SJSA1 (cell line): ENCODE data around the gene YIPF5. TPM values are rescaled to one million over a fixed set of nuclear protein-coding genes. Genes with fewer than 3 reads are reported as not detected.

Experiments
- DNase-seq, 2 experiments: peaks; one replicate each; pipeline ENCODE4 v3.0.0-alpha.2; 2015 to 2020; ENCODE audit warnings: low spot score in 2 of 2, low read depth in 1 of 2
- H3K27ac ChIP-seq: fragments of 250-450 bp; sonication (Bioruptor Pico); 2 replicates; pipeline ENCODE4 v1.5.1; 2020; ENCODE audit warnings: mild to moderate bottlenecking, moderate library complexity
- H3K27me3 ChIP-seq: fragments of 250-450 bp; sonication (Bioruptor Pico); replicated peaks from 2 replicates; pipeline ENCODE4 v1.5.1; 2020; ENCODE audit warnings: mild to moderate bottlenecking, moderate library complexity
- H3K36me3 ChIP-seq: fragments of 250-450 bp; sonication (Bioruptor Pico); 2 replicates; pipeline ENCODE4 v1.5.1; 2020; ENCODE audit warnings: mild to moderate bottlenecking
- H3K4me1 ChIP-seq: fragments of 250-450 bp; sonication (Bioruptor Pico); replicated peaks from 2 replicates; pipeline ENCODE4 v1.6.1; 2021; ENCODE audit warnings: mild to moderate bottlenecking
- H3K4me3 ChIP-seq: fragments of 250-450 bp; sonication (Bioruptor Pico); 2 replicates; pipeline ENCODE4 v1.5.1; 2020; ENCODE audit warnings: mild to moderate bottlenecking
- H3K9me3 ChIP-seq: fragments of 250-450 bp; sonication (Bioruptor Pico); replicated peaks from 2 replicates; pipeline ENCODE4 v1.5.1; 2020; ENCODE audit warnings: mild to moderate bottlenecking
- total RNA-seq: library from RNA; depleted of rRNA; stranded (reverse); fragments of >200 nt; shearing (Covaris generic); gene quantifications from 2 replicates; pipeline ENCODE4 v1.2.3, GENCODE V29; 2014; rRNA removed

Gene YIPF5
- 117 and 121 TPM in 2 replicates for total RNA-seq

DNA sequence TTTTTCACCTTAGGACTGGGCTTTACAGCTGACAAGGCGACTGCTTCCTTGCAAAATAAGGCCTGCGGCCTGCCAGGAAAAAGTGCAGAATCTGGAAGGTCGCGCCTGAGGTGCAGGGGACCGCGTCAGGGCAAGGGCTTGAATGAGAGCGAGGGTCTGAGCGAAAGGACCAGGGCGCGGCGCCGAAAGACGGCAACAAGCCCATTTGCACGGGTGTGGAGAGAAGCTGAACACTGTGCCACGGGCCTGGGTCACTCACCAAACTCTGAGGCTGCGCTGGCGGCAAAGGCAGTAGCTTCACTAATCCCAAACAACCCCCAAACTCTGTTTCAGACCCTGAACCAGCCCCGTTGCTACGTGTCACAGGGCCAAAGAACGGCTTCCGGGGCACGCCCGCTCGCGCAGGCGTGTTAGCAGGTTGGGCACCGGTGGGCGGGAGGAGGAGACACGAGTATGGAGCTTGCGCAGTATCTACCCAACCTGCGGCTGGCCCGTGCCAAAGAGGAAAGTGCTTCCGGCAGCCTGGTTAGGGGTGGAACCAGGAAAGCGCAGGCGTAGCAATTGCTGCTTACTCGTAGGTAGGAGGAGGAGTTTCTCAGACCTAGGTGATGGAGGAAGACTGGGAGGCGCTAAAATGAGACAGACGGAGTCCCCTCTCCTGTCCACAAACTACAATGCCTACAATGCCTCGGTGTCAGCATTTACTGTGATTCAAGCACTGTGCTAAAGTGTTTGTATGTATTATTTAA lies at the start of gene YIPF5, which contains the start of gene KCTD16:
YIPF5 (minus strand) TSS at position 384 of the 749 bp plus-strand sequence. CDS start 704 bp downstream, outside the sequence.
KCTD16 (plus strand) TSS at position 598 of the 749 bp plus-strand sequence.
- Histone ChIP-seq H3K36me3 (peaks cover 43% of the 10 kb centered on the region), H3K4me1 (peaks cover 17% of the 10 kb centered on the region), H3K9me3 (no peaks in the 10 kb centered on the region), H3K4me3 (peak within 1 kb of the TSS; percentile 69), H3K27me3 (no peaks in the 10 kb centered on the region), H3K27ac (peak within 1 kb of the TSS; percentile 68)
- peak; percentile 95 to 98 for DNase-seq

DNA sequence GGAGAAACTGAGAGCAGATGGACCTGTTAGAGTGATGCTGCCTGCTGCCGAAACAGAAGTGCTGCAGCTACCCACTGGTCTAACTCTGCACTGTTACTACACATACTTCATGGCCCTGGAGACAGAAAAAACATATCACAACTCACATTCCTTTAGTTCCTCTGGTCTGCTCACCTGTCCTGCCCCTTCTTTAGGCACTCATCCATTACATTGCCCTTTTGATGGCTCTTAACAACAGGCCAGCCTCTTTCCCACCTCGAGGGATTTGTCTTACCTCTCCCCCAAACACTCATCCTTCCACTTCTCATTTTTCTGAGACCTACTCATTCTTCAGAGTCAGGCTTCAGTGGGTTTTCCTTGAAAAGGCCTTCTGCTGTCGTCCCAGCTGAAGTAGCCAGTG lies 49.4 kb upstream of the YIPF5 start:
- Histone ChIP-seq H3K36me3 (no peaks in the 10 kb centered on the region), H3K27me3 (peaks cover 12% of the 10 kb centered on the region), H3K4me1 (no peaks in the 10 kb centered on the region), H3K9me3 (no peaks in the 10 kb centered on the region), H3K4me3 (no peak overlapping the region), H3K27ac (no peak overlapping the region)
- no peak for DNase-seq

DNA sequence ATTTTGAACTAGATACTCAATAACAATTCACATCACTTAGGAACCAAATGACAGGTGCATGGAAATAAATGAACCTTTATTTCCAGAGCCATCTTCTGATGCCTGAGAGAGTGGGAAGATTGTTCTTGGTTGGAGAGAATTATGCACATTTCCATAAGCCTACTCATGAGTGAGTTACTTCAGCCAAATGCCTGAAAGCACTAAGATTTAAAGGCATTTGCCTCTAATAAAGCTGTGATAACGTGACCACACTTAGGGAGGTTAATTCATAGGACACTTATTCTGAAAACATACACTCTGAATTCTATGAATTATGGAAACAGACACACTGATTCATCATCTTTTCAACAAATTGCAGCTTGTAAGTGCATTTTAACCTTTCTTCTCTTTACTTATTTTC lies 40.2 kb upstream of the YIPF5 start:
- Histone ChIP-seq H3K9me3 (no peaks in the 10 kb centered on the region), H3K27me3 (peaks cover 70% of the 10 kb centered on the region), H3K36me3 (no peaks in the 10 kb centered on the region), H3K27ac (no peak overlapping the region), H3K4me1 (no peaks in the 10 kb centered on the region), H3K4me3 (no peak overlapping the region)
- no peak for DNase-seq

DNA sequence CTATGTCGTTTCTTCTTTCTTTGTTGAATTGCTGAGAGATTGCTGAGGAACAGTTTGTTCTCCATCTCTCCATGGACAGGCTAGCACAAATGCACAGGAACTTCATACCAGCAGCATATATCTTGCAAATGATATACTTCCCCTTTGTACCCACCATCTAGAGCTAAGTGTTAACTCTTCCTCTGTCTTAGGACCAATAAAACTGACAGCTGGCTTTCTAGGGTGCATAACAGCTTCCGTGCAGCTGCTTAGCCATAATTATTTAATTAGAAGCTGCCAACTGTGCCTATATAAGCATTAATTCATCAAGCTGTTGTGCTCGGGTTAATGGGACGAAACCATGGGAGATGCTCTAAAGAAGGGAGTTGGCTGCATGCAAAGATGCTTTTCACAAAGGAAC lies 38.9 kb upstream of the YIPF5 start:
- H3K4me3 ChIP-seq, result no peak overlapping the region
- peaks cover 77% of the 10 kb centered on the region for H3K27me3 ChIP-seq
- DNase-seq, result no peak

DNA sequence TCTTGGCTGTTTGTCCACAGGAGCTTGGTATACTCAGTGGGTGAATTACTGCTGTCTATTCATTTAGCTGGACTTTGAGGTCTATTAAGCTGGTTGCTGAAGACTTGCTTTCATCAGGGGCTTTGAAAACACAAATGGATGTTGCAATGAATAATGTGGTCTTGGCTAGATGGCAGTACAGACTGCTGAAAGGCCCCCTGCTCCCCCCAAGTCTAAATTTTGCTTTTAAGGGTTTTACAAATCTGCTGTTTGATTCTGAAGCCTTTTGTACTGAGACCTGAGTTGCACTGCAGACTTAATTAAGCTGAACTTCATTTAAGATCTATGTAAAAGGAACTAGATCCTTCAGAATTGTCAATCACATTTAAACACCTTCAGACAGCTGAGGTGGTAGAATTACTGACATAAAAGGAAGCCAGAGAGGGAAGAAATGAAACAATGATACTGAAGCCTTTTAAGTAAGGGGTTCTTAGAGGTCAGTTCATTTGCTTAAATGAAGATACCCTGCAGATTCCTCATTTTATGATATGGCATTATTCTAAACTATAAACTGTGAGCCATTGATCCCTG lies 37.5 kb upstream of the YIPF5 start:
- peaks cover 6% of the 10 kb centered on the region for H3K4me1 ChIP-seq
- no peak overlapping the region for H3K27ac ChIP-seq
- no peak for DNase-seq
- no peak overlapping the region for H3K4me3 ChIP-seq
- H3K36me3 ChIP-seq, result no peaks in the 10 kb centered on the region
- no peaks in the 10 kb centered on the region for H3K9me3 ChIP-seq
- peaks cover 67% of the 10 kb centered on the region for H3K27me3 ChIP-seq

More for the DNA sequence above, 38.9 kb upstream of the YIPF5 start:
- H3K4me1 ChIP-seq, result peaks cover 6% of the 10 kb centered on the region
- no peaks in the 10 kb centered on the region for H3K9me3 ChIP-seq
- no peaks in the 10 kb centered on the region for H3K36me3 ChIP-seq
- H3K27ac ChIP-seq, result no peak overlapping the region

DNA sequence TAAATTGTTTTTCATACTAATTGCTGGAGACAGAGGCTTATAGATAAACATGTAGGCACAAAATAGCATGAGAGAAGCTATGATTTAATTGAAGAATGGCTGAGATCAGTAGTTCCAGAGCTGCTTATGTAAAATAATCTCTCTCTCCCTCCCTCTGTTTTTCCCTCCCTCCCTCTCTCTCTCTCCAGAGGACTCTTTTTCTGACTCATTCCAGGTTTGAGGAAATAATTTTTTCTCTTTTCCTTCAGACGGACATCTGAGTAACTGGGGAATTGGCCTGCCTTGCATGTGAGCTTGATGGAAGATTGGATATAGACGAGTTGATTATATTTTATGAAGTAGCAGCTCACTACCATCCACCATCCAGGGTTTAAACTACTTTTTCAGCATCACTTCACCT lies 35.7 kb upstream of the YIPF5 start:
- Histone ChIP-seq H3K36me3 (no peaks in the 10 kb centered on the region), H3K27me3 (peaks cover 61% of the 10 kb centered on the region), H3K27ac (no peak overlapping the region), H3K4me1 (peaks cover 19% of the 10 kb centered on the region), H3K4me3 (no peak overlapping the region), H3K9me3 (no peaks in the 10 kb centered on the region)
- no peak for DNase-seq

DNA sequence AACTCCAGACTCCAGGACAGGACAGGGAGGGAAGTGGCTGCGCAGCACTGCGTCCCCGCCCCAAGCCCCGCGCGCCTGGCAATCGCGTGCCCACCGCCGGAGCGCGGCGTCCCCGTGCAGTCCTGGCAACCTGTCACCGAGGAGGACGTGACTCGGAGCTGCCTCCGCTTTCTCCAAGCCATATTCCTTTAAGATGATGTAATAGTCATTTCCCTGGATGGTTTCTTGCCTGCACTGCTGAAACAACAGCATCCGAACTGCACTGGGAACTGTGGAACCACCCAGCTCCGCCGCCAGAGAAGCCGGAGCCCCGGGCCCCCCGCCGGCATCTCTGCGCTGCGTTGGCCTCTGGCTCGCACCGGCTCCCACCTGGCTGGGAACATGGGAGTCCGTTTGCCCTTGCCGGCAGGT lies 34.7 kb upstream of the YIPF5 start:
- Histone ChIP-seq H3K27ac (no peak overlapping the region), H3K27me3 (peaks cover 51% of the 10 kb centered on the region), H3K36me3 (no peaks in the 10 kb centered on the region), H3K4me3 (no peak overlapping the region), H3K9me3 (no peaks in the 10 kb centered on the region), H3K4me1 (peaks cover 19% of the 10 kb centered on the region)
- DNase-seq, result peak in 1 of 2 experiments; percentile 11

DNA sequence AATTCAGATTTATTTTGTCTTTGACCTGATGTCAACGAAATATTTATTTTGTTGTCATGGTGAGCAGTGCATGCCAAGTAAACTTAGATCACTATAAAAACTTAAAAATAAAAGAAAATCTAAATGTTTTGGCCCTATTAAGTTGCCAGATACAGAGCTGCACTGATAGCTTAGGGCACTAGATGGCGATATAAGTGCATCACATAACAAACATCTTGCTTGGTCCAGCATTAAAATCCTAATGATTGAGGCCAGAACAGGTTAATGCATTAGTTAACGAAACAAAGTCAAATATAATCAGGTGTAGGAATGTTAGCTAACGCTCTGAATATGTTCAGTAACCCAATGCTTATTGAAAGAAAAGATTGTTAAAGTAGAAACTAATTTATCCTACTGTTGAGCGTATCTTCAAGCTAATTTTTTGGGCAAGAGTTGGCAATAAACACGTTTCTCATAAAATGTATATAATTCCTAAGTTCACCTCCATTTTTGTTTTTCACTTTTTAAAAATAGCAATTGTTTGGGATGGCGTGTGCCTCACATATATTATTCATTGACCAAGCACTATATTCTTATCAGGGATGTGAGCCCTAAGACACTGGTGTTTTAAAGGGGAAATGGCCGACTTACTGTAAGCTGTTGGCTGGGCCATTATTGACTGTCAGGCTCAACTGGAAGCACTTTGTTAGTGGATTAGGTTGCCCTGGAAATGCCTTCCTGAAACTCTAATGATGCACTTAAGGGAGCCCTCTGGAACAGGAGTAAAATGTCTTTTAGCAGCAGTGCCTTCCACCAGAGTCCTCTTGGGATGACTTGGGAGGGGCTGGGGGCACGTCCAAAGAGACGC lies 33.5 kb upstream of the YIPF5 start:
- Histone ChIP-seq H3K36me3 (no peaks in the 10 kb centered on the region), H3K9me3 (no peaks in the 10 kb centered on the region), H3K27me3 (peaks cover 42% of the 10 kb centered on the region), H3K4me1 (peaks cover 19% of the 10 kb centered on the region), H3K27ac (no peak overlapping the region), H3K4me3 (no peak overlapping the region)
- DNase-seq, result peak; percentile 61 to 63

DNA sequence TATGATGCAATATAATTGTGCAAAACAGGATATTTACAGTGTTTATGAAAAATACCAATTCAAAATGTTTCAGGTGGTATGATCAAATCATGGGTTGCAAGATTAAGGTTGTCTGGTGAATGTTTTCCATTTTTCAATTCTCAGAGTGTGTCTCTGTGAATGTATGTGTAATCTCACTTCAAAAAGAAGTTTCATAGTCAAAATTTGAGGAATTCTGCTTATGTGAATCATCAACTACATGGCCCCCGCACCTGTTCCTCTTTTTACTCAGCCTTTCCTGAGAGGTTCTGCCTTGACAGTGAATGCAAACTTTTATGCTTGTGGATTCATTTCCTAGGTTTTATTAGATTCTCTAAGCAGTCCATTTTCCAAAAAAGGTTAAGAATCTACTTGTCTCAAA lies 32.3 kb upstream of the YIPF5 start:
- peaks cover 32% of the 10 kb centered on the region for H3K27me3 ChIP-seq
- no peak overlapping the region for H3K4me3 ChIP-seq
- H3K27ac ChIP-seq, result no peak overlapping the region
- no peaks in the 10 kb centered on the region for H3K36me3 ChIP-seq
- H3K9me3 ChIP-seq, result no peaks in the 10 kb centered on the region
- no peak for DNase-seq
- H3K4me1 ChIP-seq, result peaks cover 30% of the 10 kb centered on the region

DNA sequence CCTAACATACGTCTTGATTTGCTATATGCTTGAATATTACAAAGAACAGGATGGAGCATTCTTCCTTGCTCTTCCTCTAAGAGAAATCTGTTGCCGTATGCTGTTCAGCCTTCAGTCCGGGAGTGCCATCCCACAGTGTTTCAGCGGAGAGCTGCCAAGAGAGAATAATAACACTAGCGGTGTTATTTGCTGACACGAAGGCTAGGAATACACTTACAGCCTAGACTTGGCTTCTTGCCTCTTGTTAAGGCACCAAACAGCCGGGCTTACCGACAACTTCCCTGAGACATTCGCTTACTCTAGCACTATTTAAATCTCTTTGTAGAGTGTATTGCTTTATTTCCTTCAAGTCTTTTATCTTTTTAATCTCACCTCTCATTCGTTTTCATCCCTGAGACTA lies 31.6 kb upstream of the YIPF5 start:
- no peaks in the 10 kb centered on the region for H3K36me3 ChIP-seq
- H3K4me1 ChIP-seq, result peaks cover 33% of the 10 kb centered on the region
- peaks cover 26% of the 10 kb centered on the region for H3K27me3 ChIP-seq
- H3K4me3 ChIP-seq, result no peak overlapping the region
- no peak overlapping the region for H3K27ac ChIP-seq
- no peaks in the 10 kb centered on the region for H3K9me3 ChIP-seq
- peak in 1 of 2 experiments; percentile 16 for DNase-seq

DNA sequence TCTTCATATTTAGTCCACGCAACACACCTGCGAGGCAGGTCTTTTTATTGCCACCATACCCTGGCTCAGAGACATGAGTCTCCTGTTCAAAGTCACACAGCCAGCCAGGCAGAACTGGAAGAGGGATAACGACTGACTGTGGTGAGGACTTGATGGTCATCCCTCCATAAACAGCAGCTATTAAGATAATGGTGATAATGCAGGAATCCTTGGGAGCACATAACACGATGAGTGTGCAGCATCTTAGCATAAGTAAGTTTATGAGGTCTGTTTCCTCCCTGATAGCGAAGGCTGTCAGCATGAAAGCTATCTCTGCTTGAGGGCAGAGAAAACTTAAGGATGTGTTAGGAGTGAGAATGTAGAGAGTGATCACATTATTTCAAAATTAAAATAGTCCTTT lies 31.1 kb upstream of the YIPF5 start:
- Histone ChIP-seq H3K27ac (no peak overlapping the region), H3K4me3 (no peak overlapping the region), H3K4me1 (peaks cover 33% of the 10 kb centered on the region), H3K36me3 (no peaks in the 10 kb centered on the region), H3K27me3 (peaks cover 21% of the 10 kb centered on the region), H3K9me3 (no peaks in the 10 kb centered on the region)
- DNase-seq, result no peak

DNA sequence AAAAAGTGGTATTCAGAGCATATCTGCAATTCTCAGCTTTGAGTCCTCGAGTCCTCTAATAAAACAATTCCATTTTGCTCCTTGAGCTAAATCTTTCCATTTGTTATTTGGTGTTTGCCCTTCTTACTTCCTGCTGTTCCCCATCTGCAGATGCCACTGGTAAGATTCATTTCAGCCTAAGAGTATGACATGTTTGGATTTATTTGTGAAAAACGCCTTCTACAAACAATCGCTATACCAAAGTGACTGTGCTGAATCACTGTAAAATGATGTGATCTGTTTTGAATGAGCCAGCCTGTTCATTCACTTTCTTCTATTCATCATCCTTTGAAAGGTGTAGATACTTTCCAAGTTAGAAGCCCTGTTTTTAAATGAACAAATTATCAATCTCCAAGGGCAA lies 27.9 kb upstream of the YIPF5 start:
- Histone ChIP-seq H3K4me3 (no peak overlapping the region), H3K27ac (peak overlapping the region; percentile 38)
- DNase-seq, result peak in 1 of 2 experiments; percentile 71

DNA sequence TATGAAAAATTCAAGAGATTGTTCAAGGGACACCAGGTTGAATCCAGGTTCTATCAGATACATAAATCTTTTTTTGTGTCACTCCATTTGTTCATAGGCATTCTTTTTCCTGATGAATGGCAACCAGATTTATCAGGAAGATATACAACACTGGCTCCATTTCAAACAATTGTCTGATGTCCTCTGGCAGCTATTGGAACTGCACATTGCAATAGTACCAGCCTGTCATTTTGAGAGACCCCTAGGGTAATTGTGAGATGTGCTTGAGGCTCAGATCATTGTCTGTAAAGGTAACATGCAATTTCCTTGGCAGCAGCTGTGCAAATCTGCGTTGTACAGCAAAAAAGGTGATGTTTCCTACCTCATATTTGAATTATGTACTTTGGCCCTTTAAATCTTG lies 26.2 kb upstream of the YIPF5 start:
- H3K4me3 ChIP-seq, result no peak overlapping the region
- peaks cover 22% of the 10 kb centered on the region for H3K4me1 ChIP-seq
- no peaks in the 10 kb centered on the region for H3K36me3 ChIP-seq
- H3K9me3 ChIP-seq, result no peaks in the 10 kb centered on the region
- DNase-seq, result no peak
- H3K27me3 ChIP-seq, result no peaks in the 10 kb centered on the region
- H3K27ac ChIP-seq, result no peak overlapping the region

More for the DNA sequence above, 27.9 kb upstream of the YIPF5 start:
- Histone ChIP-seq H3K27me3 (no peaks in the 10 kb centered on the region), H3K4me1 (peaks cover 27% of the 10 kb centered on the region), H3K36me3 (no peaks in the 10 kb centered on the region), H3K9me3 (no peaks in the 10 kb centered on the region)

DNA sequence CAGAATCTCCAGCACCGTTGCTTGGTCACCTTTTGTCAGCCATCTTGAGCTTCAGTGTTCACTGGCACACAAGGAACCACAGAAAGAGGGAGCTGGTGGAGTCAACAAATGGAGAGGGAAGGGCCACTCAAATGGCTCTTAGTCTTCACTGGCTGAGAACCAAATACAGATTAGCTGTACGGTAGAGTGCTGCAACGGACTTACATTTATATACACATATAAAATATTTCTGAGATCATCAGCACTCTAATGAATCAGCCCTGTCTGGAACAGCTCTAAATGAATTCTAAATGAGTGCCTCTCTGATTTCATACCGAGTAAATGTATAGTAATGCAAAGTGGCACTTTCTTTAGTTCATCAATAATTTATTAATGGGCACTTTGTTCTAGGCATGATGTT lies 25.0 kb upstream of the YIPF5 start:
- no peaks in the 10 kb centered on the region for H3K9me3 ChIP-seq
- DNase-seq, result no peak

More for the DNA sequence above, 25.0 kb upstream of the YIPF5 start:
- H3K27me3 ChIP-seq, result no peaks in the 10 kb centered on the region
- peaks cover 32% of the 10 kb centered on the region for H3K4me1 ChIP-seq
- no peak overlapping the region for H3K4me3 ChIP-seq
- no peak overlapping the region for H3K27ac ChIP-seq
- H3K36me3 ChIP-seq, result no peaks in the 10 kb centered on the region
